Hair follicle dermal papilla cell (primary cell): ENCODE data around the gene ACOT13. TPM values are rescaled to one million over a fixed set of nuclear protein-coding genes. Genes with fewer than 3 reads are reported as not detected.

Source experiments
- total RNA-seq: library from RNA; depleted of rRNA; stranded (reverse); fragments of >200 nt; gene quantifications from 2 replicates; pipeline ENCODE4 v1.2.3, GENCODE V29; 2012

The ACOT13 gene
- 5.5 and 5.7 TPM in 2 replicates for total RNA-seq

GRCh38 chr6:24666641-24667377 is at the start of gene ACOT13, which contains the start of gene TDP2:
TSS of gene ACOT13 (plus strand) at chr6:24667077. CDS start at chr6:24667264, 187 bp downstream.
TSS of gene TDP2 (minus strand) at chr6:24666899. CDS start at chr6:24666862, 37 bp downstream.

GRCh38 chr6:24719125-24719971 is 52.5 kb downstream of the ACOT13 start, which contains the start of gene C6orf62:
TSS of gene C6orf62 (minus strand) at chr6:24719154. CDS start at chr6:24718668, 486 bp downstream.

Other genes starting within 250 kb of the ACOT13 start
- 0.32 TPM in 1 of 2 replicates, not detected in the other for gene GPLD1, start 177.5 kb upstream of the ACOT13 start, total RNA-seq
- gene ALDH5A1, start 172.1 kb upstream of the ACOT13 start, total RNA-seq = 0.24 and 0.49 TPM in 2 replicates
- under 0.01 TPM in 1 of 2 replicates, not detected in the other for gene KIAA0319, start 20.9 kb upstream of the ACOT13 start, total RNA-seq
- 19.3 and 19.5 TPM in 2 replicates for gene TDP2, start 178 bp upstream of the ACOT13 start, total RNA-seq
- gene C6orf62, start 52.1 kb downstream of the ACOT13 start, total RNA-seq = 143 and 152 TPM in 2 replicates
- gene GMNN, start 107.9 kb downstream of the ACOT13 start, total RNA-seq = 8.6 and 9.0 TPM in 2 replicates
- not detected in 2 replicates for gene ARMH2, start 131.8 kb downstream of the ACOT13 start, total RNA-seq